K562 (cell line): ENCODE results near the gene THAP2. TPM values are rescaled to one million over a fixed set of nuclear protein-coding genes. Genes with fewer than 3 reads are reported as not detected.

Source experiments
- ARID4B ChIP-seq: sonication (generic); formaldehyde crosslinking; IDR thresholded peaks from 2 replicates; pipeline ENCODE4 v1.8.0; 2022; ENCODE audit warnings: mild to moderate bottlenecking, missing genetic modification reagents
- BCL6 ChIP-seq: fragments of 250-450 bp; sonication (Bioruptor Pico); IDR thresholded peaks from 2 replicates; pipeline ENCODE4 v1.4.0; 2020
- EHMT2 ChIP-seq: fragments of 450-650 bp; IDR thresholded peaks from 2 replicates; pipeline ENCODE4 v1.6.1; 2018; ENCODE audit warnings: antibody characterized with exemption
- EP300 ChIP-seq: IDR thresholded peaks from 2 replicates; pipeline ENCODE4 v1.6.1; 2012; ENCODE audit warnings: low read length, improper control_type of control experiment
- ETV5 ChIP-seq: sonication (generic); formaldehyde crosslinking; IDR thresholded peaks from 2 replicates; pipeline ENCODE4 v1.4.0; 2020; ENCODE audit warnings: low read depth, mild to moderate bottlenecking, missing genetic modification reagents
- EZH2 ChIP-seq: IDR thresholded peaks from 2 replicates; pipeline ENCODE4 v1.6.1; 2012; ENCODE audit warnings: low read depth, mild to moderate bottlenecking, inconsistent platforms, low read length, borderline replicate concordance
- FOXP1 ChIP-seq: sonication (generic); formaldehyde crosslinking; IDR thresholded peaks from 2 replicates; pipeline ENCODE4 v1.8.0; 2022; ENCODE audit warnings: mild to moderate bottlenecking, missing genetic modification reagents
- FUS ChIP-seq: fragments of 200-400 bp; formaldehyde crosslinking; optimal IDR thresholded peaks from 2 replicates; pipeline ENCODE3; 2017; ENCODE audit warnings: low read depth, low read length
- HIVEP1 ChIP-seq: fragments of 250-450 bp; sonication (Bioruptor Pico); IDR thresholded peaks from 2 replicates; pipeline ENCODE4 v1.4.0; 2020; ENCODE audit warnings: mild to moderate bottlenecking
- KDM4B ChIP-seq, 2 experiments: fragments of 450-650 bp in 1 of 2; sonication (generic) in 1 of 2; IDR thresholded peaks; 2 replicates each; pipeline ENCODE4 v1.6.1; 2016 to 2017; ENCODE audit warnings: borderline replicate concordance in 2 of 2, antibody characterized with exemption in 1 of 2, low read depth in 1 of 2, mild to moderate bottlenecking in 1 of 2
- MCM7 ChIP-seq, 2 experiments: fragments of 450-650 bp; IDR thresholded peaks; 2 replicates each; pipeline ENCODE4 v1.6.1; 2016 to 2018
- MTF1 ChIP-seq: fragments of 250-450 bp; sonication (Bioruptor Pico); IDR thresholded peaks from 2 replicates; pipeline ENCODE4 v1.9.0; 2021; ENCODE audit warnings: moderate library complexity, mild to moderate bottlenecking, inconsistent platforms, borderline replicate concordance
- NR4A1 ChIP-seq, 2 experiments: fragments of 250-450 bp in 1 of 2; fragments of 450-650 bp in 1 of 2; sonication (Bioruptor Pico) in 1 of 2; IDR thresholded peaks; 2 replicates each; pipeline versions ENCODE4 v1.4.0 to v1.6.1; 2016 to 2020; ENCODE audit warnings: mild to moderate bottlenecking in 2 of 2, missing compliant biosample characterization in 1 of 2, missing genetic modification characterization in 1 of 2, moderate library complexity in 1 of 2
- SMAD3 ChIP-seq: fragments of 450-650 bp; formaldehyde crosslinking; conservative IDR thresholded peaks from 2 replicates; pipeline ENCODE4 v1.4.0; 2020; ENCODE audit warnings: mild to moderate bottlenecking
- SMARCA5 ChIP-seq: fragments of 450-650 bp; IDR thresholded peaks from 2 replicates; pipeline ENCODE4 v1.6.1; 2016
- TAF7 ChIP-seq: fragments of 450-650 bp; IDR thresholded peaks from 2 replicates; pipeline ENCODE4 v1.6.1; 2016; ENCODE audit warnings: missing genetic modification characterization, missing compliant biosample characterization
- TCF3 ChIP-seq: sonication (generic); formaldehyde crosslinking; IDR thresholded peaks from 2 replicates; pipeline ENCODE4 v1.4.0; 2020; ENCODE audit warnings: mild to moderate bottlenecking, missing genetic modification reagents
- ZNF274 ChIP-seq: IDR thresholded peaks from 2 replicates; pipeline ENCODE4 v1.6.1; 2011; ENCODE audit warnings: low read depth, mild to moderate bottlenecking, low read length, moderate library complexity, borderline replicate concordance
- polyA plus RNA-seq, 8 experiments: library from polyadenylated mRNA; depleted of rRNA in 4 of 8; stranded (reverse) in 5 of 8; unstranded in 3 of 8; fragments of >200 nt; fragmentation: Nextera tagmentation in 2 of 8; fragmentation: Illumina TruSeq in 1 of 8; extraction: Ambion mirVana in 2 of 8; extraction: Trizol in 1 of 8; gene quantifications; 2 replicates each; pipeline versions ENCODE4 v1.2.1 to v1.2.3, GENCODE V29; 2011 to 2014; ENCODE audit warnings: inconsistent platforms in 1 of 8, missing spikeins in 1 of 8
- total RNA-seq, 7 experiments: library from RNA; depleted of rRNA in 6 of 7; stranded (reverse); fragments of >200 nt in 6 of 7; fragmentation: Illumina TruSeq in 2 of 7; extraction: Trizol in 2 of 7; gene quantifications; 2 replicates each; pipeline versions ENCODE4 v1.2.1 to v1.2.3, GENCODE V29; 2011 to 2021; ENCODE audit warnings: low replicate concordance in 1 of 7
- TF ChIP-seq, protein P1 (sequence below): IDR thresholded peaks from 2 replicates; pipeline ENCODE4 v1.6.1; 2012; ENCODE audit warnings: low read depth, low read length, improper control_type of control experiment, borderline replicate concordance
- TF ChIP-seq, protein P2 (sequence below): fragments of 200-800 bp; sonication (Bioruptor generic); IDR thresholded peaks from 2 replicates; pipeline ENCODE4 v1.6.1; 2017; ENCODE audit warnings: missing genetic modification characterization, missing compliant biosample characterization

The THAP2 gene
- total and polyA plus RNA-seq, 9 of the 15 experiments (the other 6 are each of a cell fraction or from before 2014, with no cell fraction given), result 1.8 to 18.9 (median 7.3) TPM

DNA sequence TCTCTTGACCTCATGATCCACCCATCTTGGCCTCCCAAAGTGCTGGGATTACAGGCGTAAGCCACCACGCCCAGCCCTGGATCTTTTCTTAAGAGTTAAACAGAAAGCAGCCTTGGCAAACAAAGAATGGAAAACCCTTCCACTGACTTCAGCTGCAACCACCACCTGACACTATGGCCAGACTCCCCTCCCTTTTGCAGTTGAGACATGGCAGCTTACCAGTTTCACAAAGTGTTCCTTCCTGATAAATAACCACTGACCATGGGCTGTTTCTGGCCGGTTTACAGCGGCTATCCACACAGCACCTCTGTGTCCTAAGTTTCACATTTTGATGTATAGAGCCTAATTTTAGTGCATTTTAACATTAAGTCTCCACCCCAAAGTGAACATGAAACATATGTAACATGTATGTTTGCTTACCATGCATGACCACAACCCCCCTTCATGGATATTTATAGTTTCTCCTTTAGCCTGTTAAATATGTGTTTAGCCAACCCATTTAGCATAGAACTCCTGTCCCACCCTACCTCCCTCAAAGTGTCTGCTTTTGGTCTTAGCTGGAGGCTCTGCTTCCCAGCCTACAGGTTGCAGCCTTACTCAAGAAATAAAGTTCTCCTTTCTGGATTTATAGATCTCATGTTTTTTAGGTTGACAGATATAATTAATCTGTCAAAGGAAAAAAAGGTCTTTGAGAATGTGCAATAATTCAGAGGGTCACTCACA lies 57.8 kb downstream of the THAP2 start (continued):
- TF ChIP-seq ARID4B (CRISPR knock-in tag) (no peak), FUS (no peak), HIVEP1 (no peak), FOXP1 (CRISPR knock-in tag) (no peak), KDM4B (IDR thresholded peaks at IDR 0.05; ENCODE audit: borderline replicate concordance in 2 of 2, low read depth in 1 of 2) (no peak), TAF7 (tag) (no peak), SMAD3 (no peak), EZH2 (no peak), TCF3 (CRISPR knock-in tag) (peak; percentile 77), MCM7 (IDR thresholded peaks at IDR 0.05) (no peak), BCL6 (CRISPR knock-in tag) (no peak), NR4A1 (CRISPR knock-in tag; IDR thresholded peaks at IDR 0.05) (no peak), NR4A1 (tag; IDR thresholded peaks at IDR 0.05) (no peak), SMARCA5 (no peak), EP300 (peak; percentile 28; the same call in 1 of the 2 replicates), ETV5 (CRISPR knock-in tag) (no peak), EHMT2 (peak; percentile 39; the same call in 1 of the 2 replicates), ZNF274 (no peak), MTF1 (CRISPR knock-in tag) (no peak)
- TF ChIP-seq, protein P1, sequence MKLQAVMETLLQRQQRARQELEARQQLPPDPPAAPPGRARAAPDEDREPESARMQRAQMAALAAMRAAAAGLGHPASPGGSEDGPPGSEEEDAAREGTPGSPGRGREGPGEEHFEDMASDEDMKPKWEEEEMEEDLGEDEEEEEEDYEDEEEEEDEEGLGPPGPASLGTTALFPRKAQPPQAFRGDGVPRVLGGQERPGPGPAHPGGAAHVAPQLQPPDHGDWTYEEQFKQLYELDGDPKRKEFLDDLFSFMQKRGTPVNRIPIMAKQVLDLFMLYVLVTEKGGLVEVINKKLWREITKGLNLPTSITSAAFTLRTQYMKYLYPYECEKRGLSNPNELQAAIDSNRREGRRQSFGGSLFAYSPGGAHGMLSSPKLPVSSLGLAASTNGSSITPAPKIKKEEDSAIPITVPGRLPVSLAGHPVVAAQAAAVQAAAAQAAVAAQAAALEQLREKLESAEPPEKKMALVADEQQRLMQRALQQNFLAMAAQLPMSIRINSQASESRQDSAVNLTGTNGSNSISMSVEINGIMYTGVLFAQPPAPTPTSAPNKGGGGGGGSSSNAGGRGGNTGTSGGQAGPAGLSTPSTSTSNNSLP, result no peak
- TF ChIP-seq, protein P2, sequence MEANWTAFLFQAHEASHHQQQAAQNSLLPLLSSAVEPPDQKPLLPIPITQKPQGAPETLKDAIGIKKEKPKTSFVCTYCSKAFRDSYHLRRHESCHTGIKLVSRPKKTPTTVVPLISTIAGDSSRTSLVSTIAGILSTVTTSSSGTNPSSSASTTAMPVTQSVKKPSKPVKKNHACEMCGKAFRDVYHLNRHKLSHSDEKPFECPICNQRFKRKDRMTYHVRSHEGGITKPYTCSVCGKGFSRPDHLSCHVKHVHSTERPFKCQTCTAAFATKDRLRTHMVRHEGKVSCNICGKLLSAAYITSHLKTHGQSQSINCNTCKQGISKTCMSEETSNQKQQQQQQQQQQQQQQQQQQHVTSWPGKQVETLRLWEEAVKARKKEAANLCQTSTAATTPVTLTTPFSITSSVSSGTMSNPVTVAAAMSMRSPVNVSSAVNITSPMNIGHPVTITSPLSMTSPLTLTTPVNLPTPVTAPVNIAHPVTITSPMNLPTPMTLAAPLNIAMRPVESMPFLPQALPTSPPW, result no peak; the same call in 1 of the 2 replicates
